NCI-H526 (cell line): ENCODE measurements around the gene PSKH1.

Experiments used
- DNase-seq, 2 experiments: peaks; one replicate each; lab custom pipeline; 2025; lab: John Stamatoyannopoulos, UW

The PSKH1 gene

GRCh38 chr16:67940446-67941089, 47.5 kb downstream of the PSKH1 start:
- no peak for DNase-seq

GRCh38 chr16:67941469-67942199, 48.6 kb downstream of the PSKH1 start:
- DNase-seq, result no peak

- peak in 1 of 2 experiments; percentile 43 for DNase-seq
Observed at GRCh38 chr16:67942200-67942509, 49.1 kb downstream of the PSKH1 start.

- DNase-seq, result no peak
Observed at GRCh38 chr16:67942510-67943255, 49.6 kb downstream of the PSKH1 start.

- DNase-seq, result no peak
Observed at GRCh38 chr16:67943256-67943618, 50.2 kb downstream of the PSKH1 start.

- no peak for DNase-seq
Observed at GRCh38 chr16:67943619-67944504, 50.8 kb downstream of the PSKH1 start, which contains the start of gene LCAT. LCAT (minus strand) TSS chr16:67944120; CDS start chr16:67944101, 19 bp downstream.

- DNase-seq, result no peak
Observed at GRCh38 chr16:67944690-67945391, 51.8 kb downstream of the PSKH1 start.

GRCh38 chr16:67945392-67945933, 52.4 kb downstream of the PSKH1 start:
- DNase-seq, result no peak

- DNase-seq, result no peak
Observed at GRCh38 chr16:67946128-67946569, 53.1 kb downstream of the PSKH1 start.

GRCh38 chr16:67946966-67947558, 54.0 kb downstream of the PSKH1 start:
- no peak for DNase-seq

GRCh38 chr16:67948015-67948414, 55.0 kb downstream of the PSKH1 start:
- peak in 1 of 2 experiments; percentile 35 for DNase-seq

- DNase-seq, result no peak
Observed at GRCh38 chr16:67949645-67950044, 56.6 kb downstream of the PSKH1 start.

- no peak for DNase-seq
Observed at GRCh38 chr16:67950335-67950843, 57.3 kb downstream of the PSKH1 start.

- no peak for DNase-seq
Observed at GRCh38 chr16:67951485-67951884, 58.4 kb downstream of the PSKH1 start.

GRCh38 chr16:67953641-67954375, 60.8 kb downstream of the PSKH1 start:
- DNase-seq, result no peak

GRCh38 chr16:67954421-67955196, 61.6 kb downstream of the PSKH1 start:
- no peak for DNase-seq

- no peak for DNase-seq
Observed at GRCh38 chr16:67957622-67958021, 64.6 kb downstream of the PSKH1 start.

- DNase-seq, result no peak
Observed at GRCh38 chr16:67959536-67960329, 66.7 kb downstream of the PSKH1 start.
